Psoas muscle (tissue), 8 donors: Measurements from ENCODE around the gene ADAMTS20. TPM values are rescaled to one million over a fixed set of nuclear protein-coding genes. Genes with fewer than 3 reads are reported as not detected.
"Not testable (repeated sequence)": the region's sequence is repeated elsewhere in the genome, so short reads cannot be mapped to it uniquely, and the experiment has no call there.

Source experiments
- ATAC-seq, 4 donors: fragments of 200-7000 bp; cut with Tn5 transposase; one replicate each; pipeline ENCODE4 v1.9.1; 2020; ENCODE audit warnings: moderate library complexity in 3 of 4, mild to moderate bottlenecking in 2 of 4
- DNase-seq, 2 donors: peaks; one replicate each; pipeline ENCODE4 v3.0.0-alpha.2; 2020
- H3K27ac ChIP-seq: fragments of 200-600 bp; one replicate; pipeline ENCODE4 v1.8.0; 2022
- H3K27me3 ChIP-seq, 3 donors: fragments of 200-600 bp in 1 of 3; one replicate each; pipeline versions ENCODE4 v1.6.1 to v1.8.0; 2013 to 2022; ENCODE audit warnings: low read length in 2 of 3, mild to moderate bottlenecking in 2 of 3, moderate library complexity in 1 of 3; ENCODE audit not compliant: insufficient read depth in 3 of 3
- H3K36me3 ChIP-seq, 2 donors: fragments of 200-600 bp in 1 of 2; one replicate each; pipeline versions ENCODE4 v1.6.1 to v1.8.0; 2013 to 2022; ENCODE audit warnings: low read depth in 1 of 2, mild to moderate bottlenecking in 1 of 2, moderate library complexity in 1 of 2; ENCODE audit not compliant: insufficient read depth in 1 of 2
- H3K4me1 ChIP-seq: fragments of 200-600 bp; one replicate; pipeline ENCODE4 v1.8.0; 2022
- H3K4me3 ChIP-seq: fragments of 200-600 bp; one replicate; pipeline ENCODE4 v1.8.0; 2022; ENCODE audit warnings: mild to moderate bottlenecking
- H3K9me3 ChIP-seq: fragments of 200-600 bp; one replicate; pipeline ENCODE4 v1.8.0; 2022
- CTCF ChIP-seq: fragments of 200-600 bp; IDR thresholded peaks from one replicate; pipeline ENCODE4 v1.8.0; 2022; ENCODE audit warnings: antibody characterized with exemption
- WGBS, 3 donors: extraction: QIAGEN DNeasy Blood & Tissue Kit; methylation state at CpG; one replicate each; pipeline versions ENCODE4 v1.1.6 to v1.1.7; 2013; 5-methylcytosine and 5-hydroxymethylcytosine counted together
- intact Hi-C, 2 donors: fragments of 100-400 bp; cut with DNase I; formaldehyde crosslinking; loops; one replicate each; pipeline versions ENCODE4 v1.11.0 to v1.14.2; 2022
- polyA plus RNA-seq, 3 donors: library from polyadenylated mRNA; stranded (reverse); fragments of 200-250 nt; gene quantifications; one replicate each; pipeline ENCODE4 v1.2.3, GENCODE V29; 2013
- total RNA-seq, 4 donors: library from RNA; stranded (reverse); fragmentation: NEBNext Ultra II Directional in 2 of 4; extraction: Animal tissue kit (Norgen Biotek cat#: 25700) in 2 of 4; gene quantifications; one replicate each; pipeline versions ENCODE4 v1.2.1 to v1.2.4, GENCODE V29; 2021 to 2023
- donor health status: healthy with polysubstance abuse.
- donor health status: DM: no; HTN: no; CAD: no; lungs with moderate emphysema.
- donor health status: Bipolar disorder and iron deficiency.
- donor health status: healthy.
- donor health status: DM: yes; HTN: yes; CAD: no.
- donor health status: DM: no; HTN: no; CAD: no.
- donor health status: DM: no; HTN: no; CAD: no.
- donor health status: DM: yes; HTN: yes; CAD: no.

The ADAMTS20 gene
- total and polyA plus RNA-seq, 7 donors = 0.01 TPM; not detected in 6

DNA sequence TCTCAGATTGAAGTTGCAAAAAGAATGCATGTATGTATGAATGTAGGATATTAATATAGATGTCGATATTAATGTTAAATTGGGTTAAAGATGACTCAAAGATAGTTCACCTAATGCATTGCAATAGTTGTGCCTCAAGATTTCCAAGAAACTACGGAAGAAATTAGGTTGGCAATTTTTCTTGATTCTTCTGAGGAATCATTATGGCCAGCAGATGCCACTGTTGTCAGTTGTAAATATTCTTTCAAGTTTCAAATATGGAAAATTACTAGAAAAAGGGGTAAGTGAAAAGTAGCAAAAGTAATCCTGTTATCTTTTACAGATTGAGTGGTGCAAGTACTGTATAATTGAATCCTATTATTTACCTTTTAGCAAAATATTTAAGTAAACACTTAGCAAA is 202.1 kb downstream of the ADAMTS20 start:
- no peak overlapping the region for H3K27ac ChIP-seq
- H3K27me3 ChIP-seq = no peaks in the 10 kb centered on the region
- intact Hi-C loops = no loop called here
- H3K4me3 ChIP-seq = no peak overlapping the region
- H3K9me3 ChIP-seq = no peaks in the 10 kb centered on the region
- H3K36me3 ChIP-seq = no peaks in the 10 kb centered on the region
- DNase-seq (no peak), ATAC-seq (no peak)
- H3K4me1 ChIP-seq = no peaks in the 10 kb centered on the region
- no peak for TF ChIP-seq CTCF
- 59 to 69% (median 59%) methylated on average over 2 of the region's 2 CpGs for WGBS, 3 donors

DNA sequence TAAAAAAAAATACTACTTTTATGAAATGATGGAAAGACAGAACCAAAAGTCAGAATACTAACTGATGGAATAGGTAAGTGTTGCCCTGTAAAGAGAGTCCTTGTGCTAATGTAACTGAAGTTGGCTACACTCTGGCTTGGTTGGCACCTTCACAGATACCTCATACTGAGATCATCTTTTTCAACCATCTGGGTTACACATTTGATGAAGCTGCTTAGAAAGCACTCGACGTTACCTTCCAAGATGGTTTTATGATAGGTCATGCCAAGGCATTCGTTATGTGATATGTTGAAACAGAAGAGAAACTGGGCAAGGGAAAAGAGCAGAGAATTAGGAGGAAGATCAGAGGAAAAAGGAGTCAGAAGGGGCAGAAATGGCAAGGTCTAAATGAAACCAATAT is 203.8 kb downstream of the ADAMTS20 start:
- TF ChIP-seq CTCF = no peak
- 15 to 26% (median 25%) methylated on average over 3 of the region's 3 CpGs for WGBS, 3 donors
- Histone ChIP-seq H3K9me3 (no peaks in the 10 kb centered on the region), H3K4me1 (no peaks in the 10 kb centered on the region), H3K4me3 (no peak overlapping the region), H3K27ac (no peak overlapping the region), H3K36me3 (no peaks in the 10 kb centered on the region), H3K27me3 (no peaks in the 10 kb centered on the region)
- intact Hi-C loops = no loop called here
- ATAC-seq (no peak), DNase-seq (no peak)

- Histone ChIP-seq H3K27ac (no peak overlapping the region), H3K36me3 (no peaks in the 10 kb centered on the region), H3K4me3 (no peak overlapping the region), H3K27me3 (no peaks in the 10 kb centered on the region), H3K4me1 (no peaks in the 10 kb centered on the region), H3K9me3 (no peaks in the 10 kb centered on the region)
- intact Hi-C loops = no loop called here
- no peak for TF ChIP-seq CTCF
- WGBS, 3 donors = 58 to 77% (median 62%) methylated on average over 4 of the region's 4 CpGs
- DNase-seq (no peak), ATAC-seq (no peak)
Measured at GRCh38 chr12:43347026-43347425, 205.0 kb downstream of the ADAMTS20 start.

- 33 to 74% (median 72%) methylated on average over 1 of the region's 1 CpG for WGBS, 3 donors
- intact Hi-C loops = no loop called here
- ATAC-seq = no peak
- no peak for TF ChIP-seq CTCF
- Histone ChIP-seq H3K4me1 (no peaks in the 10 kb centered on the region), H3K27me3 (no peaks in the 10 kb centered on the region), H3K4me3 (no peak overlapping the region), H3K9me3 (no peaks in the 10 kb centered on the region), H3K36me3 (no peaks in the 10 kb centered on the region), H3K27ac (no peak overlapping the region)
- no peak for DNase-seq
Measured at GRCh38 chr12:43345023-43345422, 207.0 kb downstream of the ADAMTS20 start.

GRCh38 chr12:43341785-43342313 is 210.2 kb downstream of the ADAMTS20 start:
- H3K27me3 ChIP-seq, intact Hi-C loops, DNase-seq, H3K4me3 ChIP-seq, H3K9me3 ChIP-seq, H3K4me1 ChIP-seq, H3K36me3 ChIP-seq, ATAC-seq, H3K27ac ChIP-seq: not testable (repeated sequence)
- WGBS, 3 donors = 71 to 77% (median 73%) methylated on average over 3 of the region's 3 CpGs
